Mammary epithelial cell (primary cell): ENCODE results near the gene CCDC14.

Source experiments
- EZH2 ChIP-seq: IDR thresholded peaks from 2 replicates; pipeline ENCODE4 v1.6.1; 2012; ENCODE audit warnings: low read length, inconsistent platforms, borderline replicate concordance
- TF ChIP-seq, protein P1 (sequence below), 2 donors: IDR thresholded peaks in 1 of 2; conservative IDR thresholded peaks in 1 of 2; 2 replicates each; pipeline ENCODE4 v1.5.1; 2011 to 2012; ENCODE audit warnings: inconsistent platforms in 2 of 2, low read length in 2 of 2, mild to moderate bottlenecking in 2 of 2, control low read depth in 1 of 2, low read depth in 1 of 2; ENCODE audit not compliant: insufficient read depth in 1 of 2; ENCODE audit errors: extremely low read depth in 1 of 2

DNA sequence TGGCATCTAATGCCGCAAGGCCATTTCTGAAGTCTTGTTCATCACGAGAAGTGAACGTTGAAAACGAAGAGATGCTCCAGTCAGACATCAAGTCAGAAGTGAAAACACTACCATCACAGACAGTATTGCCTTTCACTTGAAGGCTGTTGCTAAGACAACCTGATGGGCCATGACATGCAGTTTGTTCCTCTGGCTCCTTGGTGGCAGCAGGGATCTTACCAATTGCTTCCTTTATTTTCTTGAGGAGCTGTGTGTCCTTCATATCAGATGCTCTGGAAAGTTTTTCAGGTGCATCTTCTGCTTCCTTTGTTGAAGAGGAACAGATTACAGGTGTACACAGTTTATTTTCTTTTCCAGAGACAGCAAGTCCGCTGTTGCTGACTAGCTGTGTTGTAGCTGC, 46.2 kb downstream of the CCDC14 start:
- TF ChIP-seq, protein P1, sequence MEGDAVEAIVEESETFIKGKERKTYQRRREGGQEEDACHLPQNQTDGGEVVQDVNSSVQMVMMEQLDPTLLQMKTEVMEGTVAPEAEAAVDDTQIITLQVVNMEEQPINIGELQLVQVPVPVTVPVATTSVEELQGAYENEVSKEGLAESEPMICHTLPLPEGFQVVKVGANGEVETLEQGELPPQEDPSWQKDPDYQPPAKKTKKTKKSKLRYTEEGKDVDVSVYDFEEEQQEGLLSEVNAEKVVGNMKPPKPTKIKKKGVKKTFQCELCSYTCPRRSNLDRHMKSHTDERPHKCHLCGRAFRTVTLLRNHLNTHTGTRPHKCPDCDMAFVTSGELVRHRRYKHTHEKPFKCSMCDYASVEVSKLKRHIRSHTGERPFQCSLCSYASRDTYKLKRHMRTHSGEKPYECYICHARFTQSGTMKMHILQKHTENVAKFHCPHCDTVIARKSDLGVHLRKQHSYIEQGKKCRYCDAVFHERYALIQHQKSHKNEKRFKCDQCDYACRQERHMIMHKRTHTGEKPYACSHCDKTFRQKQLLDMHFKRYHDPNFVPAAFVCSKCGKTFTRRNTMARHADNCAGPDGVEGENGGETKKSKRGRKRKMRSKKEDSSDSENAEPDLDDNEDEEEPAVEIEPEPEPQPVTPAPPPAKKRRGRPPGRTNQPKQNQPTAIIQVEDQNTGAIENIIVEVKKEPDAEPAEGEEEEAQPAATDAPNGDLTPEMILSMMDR (conservative IDR thresholded peaks at IDR 0.05 in 1 of 2, IDR thresholded peaks at IDR 0.05 in 1 of 2; ENCODE audit: extremely low read depth in 1 of 2, insufficient read depth in 1 of 2, low read depth in 1 of 2, low read length in 2 of 2): no peak
- no peak for TF ChIP-seq EZH2
